Stimulated activated naive B cell treated with anti-CD40 and anti-IgM and Interleukin-4, amounts not matched to agents 10 μg/mL and 1 μg/mL and 100 μg/mL, for 72 hours (primary cell): ENCODE measurements around the gene MRFAP1L1.
"Not testable (repeated sequence)": the region's sequence is repeated elsewhere in the genome, so short reads cannot be mapped to it uniquely, and the experiment has no call there.

ENCODE experiments used
- ATAC-seq, 2 donors: fragments of 150-1000 bp; cut with Tn5 transposase; replicated peaks; 2 replicates each; pipeline ENCODE4 v1.10.0; 2021; ENCODE audit warnings: moderate library complexity in 1 of 2
- DNase-seq: peaks from one replicate; pipeline ENCODE4 v3.0.0; 2021
- H3K27ac Mint-ChIP-seq: one replicate; pipeline ENCODE4 v1.8.0; 2022; ENCODE audit warnings: mild to moderate bottlenecking, mixed read lengths
- H3K27me3 Mint-ChIP-seq, 2 donors: one replicate each; pipeline ENCODE4 v1.8.0; 2022; ENCODE audit warnings: mixed read lengths in 2 of 2
- H3K36me3 Mint-ChIP-seq, 2 donors: one replicate each; pipeline ENCODE4 v1.8.0; 2022; ENCODE audit warnings: mixed read lengths in 2 of 2, mild to moderate bottlenecking in 1 of 2
- H3K4me1 Mint-ChIP-seq, 2 donors: one replicate each; pipeline ENCODE4 v1.8.0; 2022; ENCODE audit warnings: mixed read lengths in 2 of 2, mild to moderate bottlenecking in 1 of 2
- H3K4me3 Mint-ChIP-seq, 2 donors: one replicate each; pipeline ENCODE4 v1.8.0; 2022; ENCODE audit warnings: mild to moderate bottlenecking in 2 of 2, mixed read lengths in 2 of 2, moderate library complexity in 1 of 2
- H3K9me3 Mint-ChIP-seq, 2 donors: one replicate each; pipeline ENCODE4 v1.8.0; 2022; ENCODE audit warnings: mixed read lengths in 2 of 2, mild to moderate bottlenecking in 1 of 2

The MRFAP1L1 gene

DNA sequence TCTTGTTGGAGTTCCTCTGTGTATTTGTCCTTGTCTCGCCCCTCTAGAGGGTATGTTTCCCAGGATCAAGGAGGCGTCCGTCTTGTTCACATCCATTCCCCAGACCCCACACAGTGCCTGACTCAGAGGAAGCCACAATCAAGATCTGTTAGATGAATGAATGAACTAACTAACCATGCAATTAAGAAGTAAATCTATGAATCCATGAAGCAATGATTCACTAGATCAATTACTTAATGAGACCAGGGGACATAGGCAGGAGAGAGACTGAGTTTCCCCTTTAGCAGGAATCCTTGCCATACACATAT, 18.2 kb upstream of the MRFAP1L1 start:
- Mint-ChIP-seq H3K9me3 (no peaks in the 10 kb centered on the region), H3K27me3 (peaks cover 6 to 20% of the 10 kb centered on the region in 2 donors), H3K4me1 (no peaks in the 10 kb centered on the region), H3K27ac (no peak overlapping the region), H3K4me3 (no peak overlapping the region), H3K36me3 (no peaks in the 10 kb centered on the region)
- ATAC-seq = no peak
- no peak for DNase-seq

DNA sequence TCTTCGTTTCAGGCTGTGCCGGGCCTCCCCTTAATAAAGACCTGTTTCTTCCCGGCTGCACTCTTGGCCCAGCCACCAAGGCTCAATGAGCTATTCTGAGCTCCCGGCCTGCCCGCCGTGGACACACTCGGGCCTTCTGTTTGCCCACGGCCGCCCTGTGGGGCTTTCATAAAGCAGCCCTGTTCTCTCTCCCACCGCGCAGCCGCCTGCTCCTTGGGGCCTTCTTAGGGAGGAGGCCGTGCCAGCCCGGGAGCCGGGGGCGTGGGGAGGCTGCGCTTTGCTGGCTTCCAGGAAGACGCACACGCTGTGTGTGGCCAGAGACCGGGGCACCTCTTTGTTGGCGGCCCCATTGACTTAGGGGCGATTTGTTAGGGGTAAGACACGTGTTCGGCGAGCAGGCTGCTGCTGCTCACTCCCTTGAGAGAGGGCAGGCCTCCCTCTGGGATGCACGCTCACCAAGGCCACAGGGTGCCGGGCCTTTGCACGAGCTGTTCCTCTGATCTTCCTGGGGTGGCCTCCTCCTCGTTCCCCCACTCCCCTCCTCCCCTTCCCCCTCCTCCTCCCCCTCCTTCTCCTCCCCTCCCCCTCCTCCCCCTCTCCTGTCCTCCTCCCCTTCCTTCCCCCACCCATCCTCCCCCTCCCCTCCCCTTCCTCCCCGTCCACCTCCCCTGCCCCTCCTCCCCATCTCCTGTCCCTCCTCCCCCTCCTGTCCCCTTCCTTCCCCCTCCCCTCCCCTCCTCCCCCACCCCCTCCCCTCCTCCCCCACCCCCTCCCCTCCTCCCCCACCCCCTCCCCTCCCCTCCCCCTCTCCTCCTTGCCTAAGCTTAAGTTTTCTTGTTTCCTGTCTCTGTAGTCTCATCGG, 17.6 kb upstream of the MRFAP1L1 start:
- H3K27me3 Mint-ChIP-seq = peaks cover 6 to 20% of the 10 kb centered on the region in 2 donors
- no peaks in the 10 kb centered on the region for H3K36me3 Mint-ChIP-seq
- H3K9me3 Mint-ChIP-seq = no peaks in the 10 kb centered on the region
- no peak overlapping the region for H3K4me3 Mint-ChIP-seq
- DNase-seq (no peak), ATAC-seq (no peak)
- no peaks in the 10 kb centered on the region for H3K4me1 Mint-ChIP-seq
- H3K27ac Mint-ChIP-seq = no peak overlapping the region

- peaks cover 6 to 11% of the 10 kb centered on the region in 2 donors for H3K27me3 Mint-ChIP-seq
- not testable (repeated sequence) for DNase-seq, H3K36me3 Mint-ChIP-seq, ATAC-seq, H3K27ac Mint-ChIP-seq, H3K4me1 Mint-ChIP-seq, H3K9me3 Mint-ChIP-seq, H3K4me3 Mint-ChIP-seq
These were observed 15.8 kb upstream of the MRFAP1L1 start for GRCh38 chr4:6725427-6725961.

GRCh38 chr4:6724421-6725111, 14.9 kb upstream of the MRFAP1L1 start:
- H3K27ac Mint-ChIP-seq = no peak overlapping the region
- peaks cover 6 to 11% of the 10 kb centered on the region in 2 donors for H3K27me3 Mint-ChIP-seq
- ATAC-seq (no peak), DNase-seq (no peak)
- no peaks in the 10 kb centered on the region for H3K9me3 Mint-ChIP-seq
- no peaks in the 10 kb centered on the region for H3K36me3 Mint-ChIP-seq
- H3K4me1 Mint-ChIP-seq = peaks cover 7 to 8% of the 10 kb centered on the region in 2 donors
- no peak overlapping the region for H3K4me3 Mint-ChIP-seq

- peaks cover 5 to 8% of the 10 kb centered on the region in 2 donors for H3K27me3 Mint-ChIP-seq
- ATAC-seq = no peak
- peaks cover 10 to 12% of the 10 kb centered on the region in 2 donors for H3K4me1 Mint-ChIP-seq
- H3K27ac Mint-ChIP-seq = no peak overlapping the region
- peaks cover 3 to 4% of the 10 kb centered on the region in 2 donors for H3K36me3 Mint-ChIP-seq
- no peaks in the 10 kb centered on the region for H3K9me3 Mint-ChIP-seq
- DNase-seq = no peak
- H3K4me3 Mint-ChIP-seq = no peak overlapping the region
These were observed 14.2 kb upstream of the MRFAP1L1 start for GRCh38 chr4:6723851-6724250.

DNA sequence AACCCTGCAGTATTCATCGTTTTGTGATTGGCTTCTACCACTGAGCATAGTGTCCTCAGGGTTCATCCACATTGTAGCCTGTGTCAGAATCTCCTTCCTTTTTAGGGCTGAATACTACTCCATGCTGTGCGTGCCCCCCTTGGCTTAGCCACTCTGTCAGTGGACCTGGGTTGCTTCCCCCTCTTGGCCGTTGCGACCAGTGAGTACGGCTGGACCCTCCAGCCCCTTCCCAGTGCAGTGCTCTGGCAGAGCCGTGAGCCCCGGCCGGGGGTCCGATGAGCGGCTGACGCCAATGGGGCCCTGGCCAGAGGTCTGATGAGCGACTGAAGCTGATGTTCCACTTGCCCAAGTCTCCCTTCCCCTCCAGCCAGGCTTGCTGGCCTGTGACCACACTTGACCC, 13.2 kb upstream of the MRFAP1L1 start:
- Mint-ChIP-seq H3K27me3 (peaks cover 0 to 5% of the 10 kb centered on the region in 2 donors), H3K4me3 (no peak overlapping the region), H3K4me1 (peaks cover 11 to 18% of the 10 kb centered on the region in 2 donors), H3K9me3 (no peaks in the 10 kb centered on the region), H3K27ac (no peak overlapping the region), H3K36me3 (peaks cover 3 to 6% of the 10 kb centered on the region in 2 donors)
- DNase-seq = no peak
- no peak for ATAC-seq

DNA sequence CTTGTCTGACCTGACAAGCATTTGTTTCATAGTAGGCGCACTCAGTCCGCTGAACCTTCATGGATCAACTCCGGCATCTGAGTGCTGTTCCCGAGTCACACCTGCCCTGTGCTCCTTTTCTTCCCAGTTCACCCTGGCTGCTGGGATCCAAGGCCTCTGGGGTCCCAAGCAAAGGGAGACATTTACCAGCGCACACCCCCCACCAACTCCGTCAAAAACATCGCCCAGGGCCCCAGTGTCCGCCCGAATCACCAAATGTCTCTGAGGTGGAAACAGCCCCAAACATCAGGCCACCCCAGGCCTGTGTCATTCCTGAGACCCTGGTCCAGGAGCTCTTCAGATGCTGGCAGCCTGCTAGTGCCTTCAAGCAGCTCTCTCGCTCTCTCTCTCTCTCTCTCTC, 11.5 kb upstream of the MRFAP1L1 start:
- DNase-seq = no peak

DNA sequence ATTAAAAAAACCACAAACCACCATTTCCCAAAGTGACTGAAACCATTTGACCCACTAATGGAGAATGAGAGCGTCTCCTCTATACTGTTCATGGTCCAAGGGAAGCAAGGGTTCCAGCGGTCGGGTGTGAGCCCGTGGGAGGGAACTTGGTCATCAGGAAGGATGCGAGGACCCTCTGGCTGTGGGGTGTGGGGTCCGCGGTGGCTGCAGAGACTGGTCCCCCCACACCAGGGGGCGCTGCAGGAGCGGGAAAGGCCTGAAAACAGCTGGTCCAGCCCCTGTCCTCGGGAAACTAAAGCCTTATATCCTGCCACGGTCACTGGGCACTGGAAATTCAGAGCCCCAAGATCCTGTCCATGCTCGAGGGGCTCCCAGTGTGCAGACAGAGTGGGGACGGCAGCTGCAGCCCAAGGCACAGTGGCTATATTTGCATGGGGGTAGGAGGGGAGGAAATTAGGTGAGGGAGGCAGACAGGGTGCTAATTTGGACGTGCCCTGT, 10.6 kb upstream of the MRFAP1L1 start:
- ATAC-seq = peak; percentile 52 to 53
- peaks cover 11 to 28% of the 10 kb centered on the region in 2 donors for H3K4me1 Mint-ChIP-seq
- no peaks in the 10 kb centered on the region for H3K9me3 Mint-ChIP-seq
- peak overlapping the region; percentile 36 to 69 for H3K4me3 Mint-ChIP-seq
- H3K27me3 Mint-ChIP-seq = peaks cover 0 to 5% of the 10 kb centered on the region in 2 donors
- H3K27ac Mint-ChIP-seq = peak overlapping the region; percentile 52
- H3K36me3 Mint-ChIP-seq = peaks cover 7 to 10% of the 10 kb centered on the region in 2 donors
- DNase-seq = peak; percentile 56

More for the DNA sequence above, 11.5 kb upstream of the MRFAP1L1 start:
- Mint-ChIP-seq H3K27ac (no peak overlapping the region), H3K27me3 (peaks cover 0 to 5% of the 10 kb centered on the region in 2 donors), H3K36me3 (peaks cover 3 to 6% of the 10 kb centered on the region in 2 donors), H3K9me3 (no peaks in the 10 kb centered on the region), H3K4me1 (peaks cover 11 to 22% of the 10 kb centered on the region in 2 donors), H3K4me3 (no peak overlapping the region)
- no peak for ATAC-seq

- ATAC-seq = no peak
- Mint-ChIP-seq H3K4me3 (no peak overlapping the region), H3K36me3 (peaks cover 7 to 10% of the 10 kb centered on the region in 2 donors), H3K9me3 (no peaks in the 10 kb centered on the region), H3K27me3 (peaks cover 0 to 5% of the 10 kb centered on the region in 2 donors), H3K4me1 (peaks cover 11 to 33% of the 10 kb centered on the region in 2 donors), H3K27ac (no peak overlapping the region)
- no peak for DNase-seq
These were observed 10.0 kb upstream of the MRFAP1L1 start for GRCh38 chr4:6719611-6720179.

DNA sequence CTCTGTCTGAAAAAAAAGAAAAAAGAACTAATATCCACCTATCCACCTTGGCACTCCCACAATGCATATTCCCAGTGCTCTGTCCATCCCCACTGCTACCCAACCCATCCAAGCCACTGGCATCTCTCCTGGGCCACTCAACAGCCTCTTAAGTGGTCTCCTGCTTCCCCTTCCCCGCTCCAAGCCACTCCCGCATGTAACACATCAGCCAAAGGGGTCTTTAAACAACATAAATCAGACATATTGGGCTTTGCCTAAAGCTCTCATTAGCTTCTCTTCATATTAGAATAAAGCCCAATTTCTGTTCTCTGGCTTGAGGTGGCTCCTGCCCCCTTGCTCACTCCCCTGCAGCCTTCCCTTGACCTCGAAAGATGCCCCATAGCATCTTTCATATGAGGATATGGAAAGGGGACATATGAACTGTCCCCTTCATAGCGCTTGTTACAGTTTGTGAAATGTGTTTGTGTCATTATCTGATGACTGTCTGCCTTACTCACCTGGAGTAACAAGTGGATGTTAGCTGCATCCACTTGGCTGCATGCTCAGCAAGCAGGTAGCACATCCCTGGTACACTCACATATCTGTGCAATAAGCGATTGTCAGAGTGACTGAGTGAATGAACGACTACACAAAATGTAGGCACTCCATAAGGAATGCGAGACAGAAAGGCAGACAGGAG, 9.4 kb upstream of the MRFAP1L1 start:
- ATAC-seq (no peak), DNase-seq (no peak)
- Mint-ChIP-seq H3K27ac (no peak overlapping the region), H3K9me3 (no peaks in the 10 kb centered on the region), H3K4me1 (peaks cover 11 to 33% of the 10 kb centered on the region in 2 donors), H3K36me3 (peaks cover 7 to 10% of the 10 kb centered on the region in 2 donors), H3K4me3 (peak overlapping the region; percentile 12 to 19), H3K27me3 (peaks cover 0 to 5% of the 10 kb centered on the region in 2 donors)

- H3K27me3 Mint-ChIP-seq = no peaks in the 10 kb centered on the region
- H3K4me1 Mint-ChIP-seq = peaks cover 11 to 33% of the 10 kb centered on the region in 2 donors
- H3K27ac Mint-ChIP-seq = peak overlapping the region; percentile 97
- H3K4me3 Mint-ChIP-seq = peak overlapping the region; percentile 89 to 92
- no peak for DNase-seq
- H3K36me3 Mint-ChIP-seq = peaks cover 7 to 10% of the 10 kb centered on the region in 2 donors
- H3K9me3 Mint-ChIP-seq = peaks cover 0 to 1% of the 10 kb centered on the region in 2 donors
- ATAC-seq = no peak
These were observed 7.4 kb upstream of the MRFAP1L1 start for GRCh38 chr4:6716958-6717655.

- Mint-ChIP-seq H3K27me3 (no peaks in the 10 kb centered on the region), H3K4me3 (peak within 1 kb of the TSS; percentile 92 to 98), H3K4me1 (peaks cover 13 to 35% of the 10 kb centered on the region in 2 donors), H3K9me3 (peaks cover under 1 to 1% of the 10 kb centered on the region in 2 donors), H3K36me3 (peaks cover 7 to 10% of the 10 kb centered on the region in 2 donors), H3K27ac (peak within 1 kb of the TSS; percentile 97)
- DNase-seq (peak; percentile 82), ATAC-seq (peak; percentile 80 to 89)
These were observed 6.6 kb upstream of the MRFAP1L1 start, which contains the start of gene BLOC1S4 for GRCh38 chr4:6716018-6716911. Gene BLOC1S4, plus strand, starts transcription at chr4:6716174. Its CDS starts 36 bp downstream, at chr4:6716210.
